ENCODE measurements around the gene FBXW5.

GRCh38 chr9:136940526-136941230 is 3.9 kb downstream of the FBXW5 start:
- TF ChIP-seq CTCF (IDR thresholded peaks at IDR 0.05; ENCODE audit: low read depth, low read length) = no peak
- TF ChIP-seq EZH2phosphoT487 (IDR thresholded peaks at IDR 0.05; ENCODE audit: low read depth) = no peak
